DOHH2 (cell line): ENCODE results near the gene LTC4S.
"Not testable (repeated sequence)": the region's sequence is repeated elsewhere in the genome, so short reads cannot be mapped to it uniquely, and the experiment has no call there.

Experiments
- CTCF ChIP-seq: fragments of 200-600 bp; sonication (generic); IDR thresholded peaks from one replicate; pipeline ENCODE4 v1.5.1; 2014; ENCODE audit warnings: antibody characterized with exemption, mild to moderate bottlenecking, low read depth, low read length; ENCODE audit not compliant: poor library complexity, severe bottlenecking
- EZH2phosphoT487 ChIP-seq: fragments of 200-600 bp; sonication (generic); IDR thresholded peaks from 2 replicates; pipeline ENCODE4 v1.6.1; 2017; ENCODE audit warnings: borderline replicate concordance, mild to moderate bottlenecking, antibody characterized with exemption, low read length, moderate library complexity, mixed read lengths

- TF ChIP-seq CTCF, EZH2phosphoT487: not testable (repeated sequence)
Observed at GRCh38 chr5:179789278-179789677, 4.5 kb upstream of the LTC4S start.
